Measurements from ENCODE around the gene PPP1R3C.

PPP1R3C gene

DNA sequence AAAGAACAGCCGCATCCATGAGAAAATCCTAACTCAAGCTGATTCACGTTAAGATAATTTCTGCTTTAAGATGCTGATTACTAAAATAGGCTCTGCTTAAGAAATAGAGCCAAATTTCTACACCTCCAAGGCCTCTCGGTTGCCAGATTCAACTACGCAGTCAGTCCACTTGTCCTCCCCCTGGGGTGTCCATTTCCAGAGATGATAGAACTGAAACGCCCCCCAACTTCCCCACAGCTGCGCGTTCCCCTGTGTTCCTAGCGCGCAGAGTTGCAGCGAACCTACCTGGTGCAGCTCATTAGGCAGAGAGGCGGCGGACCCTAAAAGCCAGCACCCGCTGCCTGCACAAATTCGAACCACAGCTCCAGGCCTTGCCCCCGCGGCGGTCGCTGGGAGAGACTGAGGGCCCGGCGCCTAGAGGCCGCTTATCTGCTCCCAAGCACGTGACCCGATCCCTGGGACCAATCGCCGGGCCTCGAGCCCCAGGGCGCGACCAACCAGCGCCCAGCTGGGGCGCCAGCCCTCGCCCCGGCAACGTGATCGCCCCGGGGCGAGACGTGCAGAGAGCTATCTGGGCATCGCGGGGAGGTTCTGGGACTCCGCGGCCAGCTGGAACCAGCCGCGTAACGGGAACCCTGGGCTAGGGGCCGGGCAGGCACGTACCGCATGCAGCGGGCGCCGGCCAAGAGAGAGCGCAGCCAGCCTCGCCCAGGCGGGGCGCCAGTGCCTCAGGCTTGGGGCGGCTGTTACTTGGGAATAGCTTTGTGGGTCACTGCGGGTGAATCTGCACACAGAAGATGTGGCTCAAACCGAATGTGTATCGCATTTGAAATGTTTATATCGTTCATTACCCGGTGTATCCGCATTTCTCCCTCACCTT, at the start of gene PPP1R3C:
Gene PPP1R3C, minus strand, starts transcription at position 401 of the 880 bp plus-strand sequence. Its CDS starts 102 bp downstream, at position 299.
- no peaks in the 10 kb centered on the region for H3F3A ChIP-seq (ENCODE audit: control insufficient read depth, insufficient read depth)
- no peaks in the 10 kb centered on the region for H3K79me2 ChIP-seq (ENCODE audit: control insufficient read depth, low read length)
- H3K27ac ChIP-seq (ENCODE audit: low read depth, low read length): no peak within 1 kb of the TSS
- no peaks in the 10 kb centered on the region for H4K20me1 ChIP-seq (ENCODE audit: control insufficient read depth, insufficient read depth, low read depth, low read length)
- H3K4me3 ChIP-seq (ENCODE audit: low read length): no peak within 1 kb of the TSS
- no peak within 1 kb of the TSS for H3K4me2 ChIP-seq (ENCODE audit: low read length)
- no peaks in the 10 kb centered on the region for H3K9me3 ChIP-seq (ENCODE audit: control insufficient read depth, insufficient read depth, low read length)
- 0 out of 2 replicates have a peak, but pooled peaks cover 3% of the 10 kb centered on the region for H3K27me3 ChIP-seq (ENCODE audit: control insufficient read depth, low read length)
- no peaks in the 10 kb centered on the region for H3K9me2 ChIP-seq (replicated peaks; ENCODE audit: control insufficient read depth, low read length)
- no peaks in the 10 kb centered on the region for H3K36me3 ChIP-seq (ENCODE audit: control insufficient read depth, low read length)
- no peak for TF ChIP-seq CTCF (IDR thresholded peaks at IDR 0.05; ENCODE audit: low read depth, low read length, poor library complexity, severe bottlenecking)
- no peak for TF ChIP-seq EZH2phosphoT487 (IDR thresholded peaks at IDR 0.05; ENCODE audit: borderline replicate concordance, low read length)
- no peaks in the 10 kb centered on the region for H3K4me1 ChIP-seq (ENCODE audit: control insufficient read depth, low read length)

- H3K9me3 ChIP-seq (ENCODE audit: control insufficient read depth, insufficient read depth, low read length): no peaks in the 10 kb centered on the region
- TF ChIP-seq EZH2phosphoT487 (IDR thresholded peaks at IDR 0.05; ENCODE audit: borderline replicate concordance, low read length) (no peak), CTCF (IDR thresholded peaks at IDR 0.05; ENCODE audit: low read depth, low read length, poor library complexity, severe bottlenecking) (no peak)
- H3K9me2 ChIP-seq (replicated peaks; ENCODE audit: control insufficient read depth, low read length): no peaks in the 10 kb centered on the region
- H3K4me2 ChIP-seq (ENCODE audit: low read length): no peak overlapping the region
- no peak overlapping the region for H3K27ac ChIP-seq (ENCODE audit: low read depth, low read length)
- no peaks in the 10 kb centered on the region for H3K4me1 ChIP-seq (ENCODE audit: control insufficient read depth, low read length)
- H3K36me3 ChIP-seq (ENCODE audit: control insufficient read depth, low read length): no peaks in the 10 kb centered on the region
- no peaks in the 10 kb centered on the region for H3F3A ChIP-seq (ENCODE audit: control insufficient read depth, insufficient read depth)
- no peaks in the 10 kb centered on the region for H3K79me2 ChIP-seq (ENCODE audit: control insufficient read depth, low read length)
- no peaks in the 10 kb centered on the region for H4K20me1 ChIP-seq (ENCODE audit: control insufficient read depth, insufficient read depth, low read depth, low read length)
- H3K27me3 ChIP-seq (ENCODE audit: control insufficient read depth, low read length): peaks cover 2% of the 10 kb centered on the region
- H3K4me3 ChIP-seq (ENCODE audit: low read length): no peak overlapping the region
Observed at GRCh38 chr10:91681361-91682276, 48.7 kb upstream of the PPP1R3C start.

- H3K9me2 ChIP-seq (replicated peaks; ENCODE audit: control insufficient read depth, low read length): no peaks in the 10 kb centered on the region
- H3K27ac ChIP-seq (ENCODE audit: low read depth, low read length): no peak overlapping the region
- no peaks in the 10 kb centered on the region for H3K36me3 ChIP-seq (ENCODE audit: control insufficient read depth, low read length)
- peaks cover 2% of the 10 kb centered on the region for H3K27me3 ChIP-seq (ENCODE audit: control insufficient read depth, low read length)
- no peaks in the 10 kb centered on the region for H3K4me1 ChIP-seq (ENCODE audit: control insufficient read depth, low read length)
- H3F3A ChIP-seq (ENCODE audit: control insufficient read depth, insufficient read depth): no peaks in the 10 kb centered on the region
- H3K9me3 ChIP-seq (ENCODE audit: control insufficient read depth, insufficient read depth, low read length): no peaks in the 10 kb centered on the region
- H3K4me3 ChIP-seq (ENCODE audit: low read length): no peak overlapping the region
- H4K20me1 ChIP-seq (ENCODE audit: control insufficient read depth, insufficient read depth, low read depth, low read length): no peaks in the 10 kb centered on the region
- no peaks in the 10 kb centered on the region for H3K79me2 ChIP-seq (ENCODE audit: control insufficient read depth, low read length)
- H3K4me2 ChIP-seq (ENCODE audit: low read length): no peak overlapping the region
- TF ChIP-seq CTCF (IDR thresholded peaks at IDR 0.05; ENCODE audit: low read depth, low read length, poor library complexity, severe bottlenecking): no peak
- no peak for TF ChIP-seq EZH2phosphoT487 (IDR thresholded peaks at IDR 0.05; ENCODE audit: borderline replicate concordance, low read length)
Observed at GRCh38 chr10:91680487-91680886, 47.6 kb upstream of the PPP1R3C start.

Measured in DOHH2 (cell line).